Mononuclear cell (primary cell): Measurements from ENCODE around the gene AMMECR1. TPM values are rescaled to one million over a fixed set of nuclear protein-coding genes. Genes with fewer than 3 reads are reported as not detected.

Experiments
- total RNA-seq: library from RNA; depleted of rRNA; stranded (reverse); fragments of >200 nt; gene quantifications from one replicate; pipeline ENCODE4 v1.2.3, GENCODE V29; 2012

AMMECR1 gene
- total RNA-seq, 1 donor, result 14.1 TPM

Other genes starting within 250 kb of the AMMECR1 start
- not detected for gene RTL9, start 40.8 kb upstream of the AMMECR1 start, total RNA-seq